GM12874 (cell line): ENCODE measurements around the gene SP5.

Experiments
- CTCF ChIP-seq: IDR thresholded peaks from 2 replicates; pipeline ENCODE4 v1.5.1; 2011; ENCODE audit warnings: low read depth, mild to moderate bottlenecking, control low read depth, low read length, moderate library complexity; ENCODE audit not compliant: insufficient read depth

Gene SP5

GRCh38 chr2:170736628-170737027, 21.5 kb downstream of the SP5 start:
- no peak for TF ChIP-seq CTCF

GRCh38 chr2:170737406-170737805, 22.3 kb downstream of the SP5 start:
- no peak for TF ChIP-seq CTCF

GRCh38 chr2:170737821-170738220, 22.7 kb downstream of the SP5 start:
- TF ChIP-seq CTCF = no peak

GRCh38 chr2:170739048-170739447, 23.9 kb downstream of the SP5 start:
- no peak for TF ChIP-seq CTCF

GRCh38 chr2:170739507-170740046, 24.4 kb downstream of the SP5 start:
- TF ChIP-seq CTCF = no peak

- no peak for TF ChIP-seq CTCF
Observed at GRCh38 chr2:170740660-170741059, 25.5 kb downstream of the SP5 start.

- no peak for TF ChIP-seq CTCF
Observed at GRCh38 chr2:170742000-170742399, 26.9 kb downstream of the SP5 start.
